NCI-H524 treated with DMSO at 0.1 percent for 48 hours (cell line): ENCODE data around the gene DROSHA.

Experiments
- DNase-seq: peaks from one replicate; lab custom pipeline; 2025; lab: John Stamatoyannopoulos, UW

The DROSHA gene

GRCh38 chr5:31530541-31531265, 1.2 kb downstream of the DROSHA start:
- no peak for DNase-seq

DNA sequence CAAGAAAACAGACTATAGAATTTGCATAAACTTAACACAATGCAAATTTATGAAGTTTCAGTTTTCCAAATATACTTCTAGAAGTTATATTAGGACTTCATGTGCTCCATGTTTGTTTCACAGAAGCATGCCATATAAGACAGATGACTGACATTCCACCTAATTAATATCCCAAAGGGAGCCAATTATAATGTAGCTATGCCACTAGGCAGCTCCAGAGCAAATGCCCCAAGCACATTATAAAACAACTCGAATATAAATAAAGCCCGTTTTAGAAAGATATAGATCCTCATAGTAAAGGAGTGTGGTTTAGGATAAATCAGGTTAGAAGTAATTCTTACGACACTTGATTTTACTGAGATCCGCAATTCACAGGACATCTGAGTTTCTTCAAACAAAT, 8.9 kb downstream of the DROSHA start:
- DNase-seq = no peak

DNA sequence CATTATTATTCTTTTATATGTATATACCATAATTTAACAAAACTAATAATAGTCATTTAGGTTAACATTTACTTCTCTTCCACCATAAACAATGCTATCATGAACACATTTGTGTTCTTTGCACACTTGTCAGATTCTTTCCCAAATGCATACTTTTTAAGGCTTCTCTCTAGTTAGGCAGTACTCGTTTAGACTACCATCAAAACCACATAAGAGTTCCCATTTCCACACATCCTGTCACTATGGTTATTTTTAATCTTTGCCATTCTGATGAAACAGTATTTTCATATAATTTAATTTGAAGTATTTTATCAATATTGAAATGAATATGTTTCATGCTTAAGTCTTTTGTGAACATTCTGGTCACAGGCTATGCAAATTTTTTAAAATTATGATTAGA, 15.1 kb downstream of the DROSHA start:
- DNase-seq = no peak

- no peak for DNase-seq
Measured at GRCh38 chr5:31511305-31511704, 20.6 kb downstream of the DROSHA start.

DNA sequence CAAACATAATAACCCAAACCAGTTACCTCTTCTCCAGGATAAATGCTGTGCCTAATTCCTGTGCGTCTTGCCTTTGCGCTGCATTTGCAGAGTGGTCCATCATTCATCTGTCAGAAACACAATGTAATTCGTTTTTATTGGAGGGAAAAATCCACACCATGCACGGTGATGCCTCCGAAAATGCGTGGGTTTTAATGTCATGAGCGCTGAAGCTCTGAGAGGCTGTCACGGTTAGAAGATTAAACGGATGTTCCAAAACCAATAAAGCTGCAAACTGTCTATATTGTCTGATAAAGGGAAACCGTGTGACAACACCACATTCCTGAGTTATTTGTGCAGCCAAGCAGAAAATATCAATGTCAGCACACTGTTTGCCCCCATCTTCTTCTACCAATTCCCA, 27.4 kb downstream of the DROSHA start:
- DNase-seq = no peak

- DNase-seq = no peak
Measured at GRCh38 chr5:31502506-31502905, 29.4 kb downstream of the DROSHA start.

- no peak for DNase-seq
Measured at GRCh38 chr5:31500256-31500655, 31.6 kb downstream of the DROSHA start.

DNA sequence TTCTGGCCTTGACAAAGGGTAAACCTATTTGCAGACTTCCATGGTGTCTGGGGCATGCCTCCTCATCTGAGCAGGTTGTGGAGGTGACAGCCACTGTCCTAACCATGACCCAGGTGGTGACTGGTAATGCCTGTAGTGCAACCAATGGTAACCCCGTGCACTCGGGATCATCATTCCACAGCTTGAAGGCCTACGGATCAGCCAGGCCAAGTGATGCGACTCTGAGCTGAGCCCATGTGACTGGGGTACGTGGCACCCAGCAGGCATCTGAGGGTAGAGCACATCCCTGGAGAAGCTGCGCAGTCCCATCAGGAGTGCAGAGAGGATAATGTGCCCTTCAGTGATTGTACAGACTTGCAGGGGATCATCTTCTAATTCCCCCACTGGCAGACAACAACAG, 35.0 kb downstream of the DROSHA start:
- DNase-seq = no peak

DNA sequence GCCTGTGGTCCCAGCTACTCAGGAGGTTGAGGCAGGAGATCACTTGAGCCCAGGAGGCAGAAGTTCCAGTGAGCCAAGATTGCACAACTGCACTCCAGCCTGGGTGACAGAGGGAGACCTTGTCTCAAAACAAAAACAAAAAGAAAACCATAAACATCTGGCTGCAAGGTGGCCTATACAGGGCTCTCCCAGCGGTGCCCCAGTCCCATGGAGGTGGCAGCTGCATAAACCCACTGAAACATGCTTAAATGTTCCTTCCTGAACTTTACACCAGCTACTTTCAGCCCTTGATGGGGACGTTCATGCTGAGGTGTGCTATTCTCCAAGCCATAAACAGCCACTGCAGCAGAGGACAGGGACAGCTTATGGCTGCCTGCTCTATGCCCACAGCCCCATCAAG, 35.6 kb downstream of the DROSHA start:
- no peak for DNase-seq

DNA sequence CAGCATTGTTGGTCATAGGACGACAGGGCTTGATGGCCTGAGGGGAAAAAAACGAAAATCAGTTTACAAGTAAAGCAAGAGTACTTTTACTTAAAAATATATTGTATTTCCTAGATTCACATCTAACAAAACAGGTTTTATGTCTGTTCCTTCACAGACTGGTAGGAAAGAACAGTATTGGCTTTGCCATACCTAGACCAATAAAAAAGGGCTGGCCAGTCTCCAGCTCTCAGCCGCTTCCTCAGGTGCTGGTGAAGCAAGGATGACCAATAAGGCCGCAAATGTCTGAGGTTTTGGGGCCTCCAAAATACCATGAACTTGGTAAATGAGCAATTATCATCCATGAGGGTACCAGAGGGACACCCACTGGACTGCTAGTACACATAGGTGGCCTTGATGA, 36.6 kb downstream of the DROSHA start:
- no peak for DNase-seq

DNA sequence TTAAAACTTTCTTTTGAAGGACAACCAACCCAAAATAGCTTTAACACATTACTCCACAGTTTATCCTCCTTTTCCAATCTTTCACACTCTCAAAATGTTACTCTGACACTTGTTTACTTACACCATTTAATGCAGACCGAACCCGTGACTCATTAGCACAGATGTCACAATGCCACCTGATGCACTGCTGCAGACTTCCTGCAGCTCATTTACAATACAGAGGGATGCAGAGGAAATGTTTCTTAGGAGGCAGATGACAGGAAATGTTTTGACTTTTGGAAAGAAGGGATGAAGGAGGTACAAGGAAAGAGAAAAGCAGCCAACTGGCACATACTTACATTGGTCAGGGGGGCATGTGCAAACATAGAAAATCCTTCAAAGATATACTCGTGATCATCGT, 39.0 kb downstream of the DROSHA start:
- no peak for DNase-seq

GRCh38 chr5:31487506-31487905, 44.4 kb downstream of the DROSHA start:
- DNase-seq = no peak

DNA sequence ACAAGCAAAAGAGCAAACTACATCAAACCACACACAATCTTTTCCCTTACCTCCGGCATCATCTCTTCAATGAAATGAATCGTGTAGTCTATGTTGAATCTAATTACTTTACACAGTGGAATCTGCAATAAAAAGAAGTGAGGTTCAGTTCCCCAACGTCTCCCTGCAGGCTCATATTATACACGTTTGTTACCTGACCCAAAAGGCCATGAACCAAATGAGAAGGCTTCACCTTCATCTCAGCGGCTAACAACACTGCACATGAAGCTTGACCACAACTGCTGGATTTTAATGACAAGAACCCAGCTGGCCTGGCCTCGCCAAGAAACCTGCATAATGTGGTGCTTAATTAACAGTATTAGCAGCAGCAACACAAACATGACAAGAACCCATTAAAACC, 45.5 kb downstream of the DROSHA start:
- DNase-seq = no peak

- no peak for DNase-seq
Measured at GRCh38 chr5:31485376-31486207, 46.3 kb downstream of the DROSHA start.

DNA sequence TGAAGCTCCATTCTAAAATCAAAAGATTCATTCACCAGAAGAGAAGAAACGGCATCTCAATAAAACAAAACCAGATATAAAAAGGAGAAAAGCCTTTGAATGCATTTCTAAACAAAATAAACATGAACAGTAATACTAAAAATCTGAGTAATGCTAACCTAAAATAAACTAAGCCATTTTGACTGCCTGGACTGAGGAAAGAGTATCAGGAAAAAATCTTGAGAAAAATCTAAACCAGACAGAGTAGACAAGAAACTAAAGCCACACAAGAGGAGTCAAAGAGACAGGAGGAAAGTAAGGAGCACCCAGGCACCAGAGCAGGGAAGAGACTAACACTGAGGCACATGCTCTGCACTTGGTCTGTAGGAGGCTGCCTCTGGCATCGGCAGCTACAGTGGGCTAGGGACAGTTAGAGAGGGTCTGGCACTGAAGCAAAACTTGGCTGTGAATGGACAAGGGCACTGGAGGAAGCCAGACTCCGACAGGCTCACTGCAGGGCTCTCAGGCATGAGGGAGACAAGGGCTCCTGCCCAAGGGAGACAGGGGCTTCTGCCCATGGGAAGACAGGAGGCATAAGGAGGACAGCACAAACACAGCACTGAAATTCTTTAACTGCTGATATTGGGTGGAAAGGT, 50.2 kb downstream of the DROSHA start:
- DNase-seq = no peak

DNA sequence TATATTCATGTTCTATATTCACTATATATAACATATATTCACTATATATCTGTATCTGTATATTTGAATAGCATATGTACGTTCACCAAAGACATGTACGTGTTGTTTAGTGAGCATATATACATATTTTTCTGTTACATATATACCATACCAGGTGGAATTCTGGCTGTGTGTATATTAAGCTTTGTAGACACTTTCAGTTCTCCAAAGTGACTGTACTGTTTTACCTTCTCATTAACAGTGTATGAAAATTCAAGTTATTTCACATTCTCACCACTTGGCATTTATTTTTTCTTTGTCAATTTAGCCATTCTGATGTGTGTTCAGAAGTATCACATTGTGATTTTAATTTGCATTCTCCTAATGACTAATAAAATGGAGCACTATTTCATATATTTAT, 52.2 kb downstream of the DROSHA start:
- no peak for DNase-seq

GRCh38 chr5:31478901-31479300, 53.0 kb downstream of the DROSHA start:
- no peak for DNase-seq

DNA sequence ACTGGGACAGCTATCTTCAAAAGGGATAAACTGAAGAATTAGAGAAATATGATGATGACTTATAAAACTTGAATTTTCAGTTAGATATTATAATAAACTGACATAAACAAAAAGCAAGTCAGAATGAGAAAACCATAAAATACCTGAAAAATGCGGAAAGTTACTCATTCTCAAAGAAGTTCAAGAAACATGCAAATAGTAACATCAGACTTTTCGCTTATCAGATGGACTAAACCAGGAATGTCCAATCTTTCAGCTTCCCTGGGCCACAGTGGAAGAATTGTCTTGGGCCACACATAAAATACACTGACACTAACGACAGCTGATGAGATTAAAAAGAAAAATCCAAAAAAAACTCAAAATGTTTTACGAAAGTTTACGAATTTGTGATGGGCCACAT, 53.9 kb downstream of the DROSHA start:
- DNase-seq = no peak

DNA sequence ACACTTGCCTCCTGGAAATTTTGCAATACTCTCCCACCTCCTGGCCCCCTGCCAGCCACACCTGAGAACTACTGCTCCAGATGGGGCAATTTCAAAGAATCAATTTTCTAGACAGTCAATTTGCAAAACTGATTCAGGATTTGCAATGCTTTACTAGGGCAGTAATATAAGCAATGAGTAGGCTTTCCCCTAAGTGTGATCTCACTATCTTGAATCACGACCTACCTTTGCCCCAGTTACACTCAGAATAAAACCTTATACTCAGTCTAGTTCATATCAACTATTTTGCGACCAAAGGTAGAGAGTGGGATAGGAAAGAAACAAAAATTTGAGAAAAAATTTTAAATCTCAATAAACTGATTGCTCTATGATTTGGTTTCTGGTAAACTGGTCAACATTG, 54.4 kb downstream of the DROSHA start:
- no peak for DNase-seq

- no peak for DNase-seq
Measured at GRCh38 chr5:31476738-31477141, 55.2 kb downstream of the DROSHA start.

GRCh38 chr5:31471916-31472315, 60.0 kb downstream of the DROSHA start:
- no peak for DNase-seq

DNA sequence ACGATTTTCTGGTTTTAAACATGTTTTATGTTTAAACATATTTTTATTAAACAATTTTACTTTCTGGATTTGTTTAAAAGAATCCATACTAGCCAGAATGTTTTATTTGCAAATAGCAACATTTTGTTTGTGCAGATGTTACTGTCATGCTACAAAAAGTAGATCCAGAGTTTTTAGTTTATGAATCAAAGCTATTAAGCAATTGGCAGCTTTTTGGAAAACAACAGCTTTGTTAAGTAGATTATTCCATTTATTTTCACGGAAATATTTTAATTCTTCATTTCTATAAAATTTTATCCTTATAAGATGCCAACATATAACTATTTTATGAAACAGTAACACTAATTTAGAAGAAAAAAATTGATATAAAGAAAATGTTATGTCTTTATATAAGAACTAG, 60.9 kb downstream of the DROSHA start:
- no peak for DNase-seq

DNA sequence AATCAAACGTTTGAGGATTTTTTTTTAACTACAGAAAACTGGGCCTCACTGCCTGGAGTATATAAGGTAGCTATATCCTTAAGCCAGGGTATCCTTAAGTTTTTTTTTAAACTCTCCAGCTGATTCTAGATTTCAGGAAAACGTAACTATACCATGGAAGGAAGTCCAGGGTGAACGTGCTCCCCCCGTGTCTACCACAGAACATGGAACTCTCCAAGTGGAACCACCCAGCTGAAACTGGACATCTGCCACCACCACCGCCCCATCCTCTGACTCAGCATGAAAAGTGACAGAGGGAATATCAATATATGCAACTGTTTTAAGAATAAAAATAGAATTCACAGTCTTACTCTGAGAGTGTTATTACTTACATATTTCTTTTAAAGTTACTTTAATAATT, 61.3 kb downstream of the DROSHA start:
- no peak for DNase-seq
